NCI-H146 treated with DMSO at 0.1 percent for 48 hours (cell line): ENCODE data around the gene DMC1.
"Not testable (repeated sequence)": the region's sequence is repeated elsewhere in the genome, so short reads cannot be mapped to it uniquely, and the experiment has no call there.

Experiments used
- DNase-seq: peaks from one replicate; lab custom pipeline; 2025; ENCODE audit not compliant: unreplicated experiment; lab: John Stamatoyannopoulos, UW

Gene DMC1

GRCh38 chr22:38470179-38470578 is 99.8 kb downstream of the DMC1 start:
- DNase-seq: not testable (repeated sequence)

GRCh38 chr22:38469306-38469781 is 100.6 kb downstream of the DMC1 start:
- DNase-seq: no peak
